ENCODE measurements around the gene WHAMM.

GRCh38 chr15:82810061-82810889, 847 bp downstream of the WHAMM start:
- TF ChIP-seq CTCF (IDR thresholded peaks at IDR 0.05) (peak in 1 of 4 experiments; percentile 1), POLR2AphosphoS5 (IDR thresholded peaks at IDR 0.05) (no peak), POLR2A (IDR thresholded peaks at IDR 0.05) (no peak)

All from prostate gland (tissue), 2 donors.